ENCODE data around the gene GRB10. TPM values are rescaled to one million over a fixed set of nuclear protein-coding genes. Genes with fewer than 3 reads are reported as not detected.

GRB10 gene
- total RNA-seq, 4 donors from 2014 or later: 37.1 to 109 (median 74.0) TPM

DNA sequence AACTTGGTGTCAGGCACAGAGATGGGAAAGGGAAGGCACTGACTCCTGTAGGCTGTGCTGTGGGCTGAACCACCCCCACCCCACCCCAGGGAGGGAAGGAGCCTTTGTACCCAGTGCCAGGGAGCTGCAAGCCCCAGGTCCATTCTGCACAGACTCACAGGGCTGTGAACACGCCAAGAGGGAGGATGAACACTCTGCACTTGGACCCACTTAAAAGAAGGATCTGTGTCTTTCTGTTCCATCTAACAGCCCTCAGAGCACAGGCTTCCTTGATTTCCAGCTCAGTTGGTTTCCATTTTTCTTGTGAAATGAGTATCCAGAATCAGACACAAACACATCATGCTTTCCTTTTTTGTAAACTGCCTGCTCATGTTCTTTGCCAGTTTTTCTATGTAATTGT lies 84.9 kb downstream of the GRB10 start:
- no peak for TF ChIP-seq CTCF (IDR thresholded peaks at IDR 0.05; ENCODE audit: low read depth)

- TF ChIP-seq CTCF (IDR thresholded peaks at IDR 0.05; ENCODE audit: low read depth): no peak
Observed at GRCh38 chr7:50696810-50697582, 85.7 kb downstream of the GRB10 start.

- no peak for TF ChIP-seq CTCF (IDR thresholded peaks at IDR 0.05; ENCODE audit: low read depth)
Observed at GRCh38 chr7:50695026-50695425, 87.7 kb downstream of the GRB10 start.

GRCh38 chr7:50693455-50694130 lies 89.1 kb downstream of the GRB10 start:
- TF ChIP-seq CTCF (IDR thresholded peaks at IDR 0.05; ENCODE audit: low read depth): no peak

DNA sequence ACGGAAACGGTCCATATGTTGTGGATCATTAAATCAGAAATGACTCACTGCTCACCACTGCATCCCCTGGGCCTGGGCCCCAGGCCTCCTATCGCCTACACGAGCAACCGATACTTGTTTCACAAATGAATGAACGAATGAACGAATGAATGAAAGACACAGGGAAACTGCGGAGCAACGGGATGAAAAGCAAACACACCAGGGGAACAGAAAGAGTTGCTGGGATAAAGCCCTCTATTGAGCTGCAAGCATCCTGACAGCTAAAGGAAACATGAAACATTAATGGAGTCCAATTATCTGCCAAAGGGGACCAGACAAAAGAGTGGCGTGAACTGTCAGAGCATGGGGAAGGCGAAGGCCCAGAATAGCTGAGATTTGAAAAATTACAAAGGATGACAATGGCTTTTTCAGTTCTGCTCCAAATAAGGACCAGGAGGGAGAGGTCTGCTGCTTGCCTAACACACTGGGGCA lies 92.1 kb downstream of the GRB10 start:
- TF ChIP-seq CTCF (IDR thresholded peaks at IDR 0.05; ENCODE audit: low read depth): no peak

- TF ChIP-seq CTCF (IDR thresholded peaks at IDR 0.05; ENCODE audit: low read depth): no peak
Observed at GRCh38 chr7:50688226-50688590, 94.5 kb downstream of the GRB10 start.

GRCh38 chr7:50687575-50688225 lies 95.0 kb downstream of the GRB10 start:
- no peak for TF ChIP-seq CTCF (IDR thresholded peaks at IDR 0.05; ENCODE audit: low read depth)

Data from subcutaneous adipose tissue (tissue), 4 donors.